Cardiac septum (tissue), 1 donor: ENCODE results near the gene ADCY9. TPM values are rescaled to one million over a fixed set of nuclear protein-coding genes. Genes with fewer than 3 reads are reported as not detected.
"Not testable (repeated sequence)": the region's sequence is repeated elsewhere in the genome, so short reads cannot be mapped to it uniquely, and the experiment has no call there.

Experiments
- DNase-seq: peaks from one replicate; pipeline ENCODE4 v3.0.0-alpha.2; 2020; ENCODE audit warnings: low spot score
- intact Hi-C: fragments of 100-400 bp; cut with DNase I; formaldehyde crosslinking; loops from one replicate; pipeline ENCODE4 v1.14.0; 2022
- total RNA-seq: library from RNA; stranded (reverse); fragmentation: NEBNext Ultra II Directional; extraction: Animal tissue kit (Norgen Biotek cat#: 25700); gene quantifications from one replicate; pipeline ENCODE4 v1.2.1, GENCODE V29; 2021
- donor health status: DM: no; HTN: no; CAD: no.

ADCY9 gene
- total RNA-seq, 1 donor from 2014 or later: 44.0 TPM

- intact Hi-C loops: loop anchor here (10.0 kb wide), 1 partner anchor 63 kb away; the partner anchor contains the start of gene ADCY9
- DNase-seq: no peak
Measured at GRCh38 chr16:4051591-4051990, 64.7 kb downstream of the ADCY9 start.

GRCh38 chr16:4049031-4049430, 67.2 kb downstream of the ADCY9 start:
- DNase-seq: no peak
- intact Hi-C loops: no loop called here

DNA sequence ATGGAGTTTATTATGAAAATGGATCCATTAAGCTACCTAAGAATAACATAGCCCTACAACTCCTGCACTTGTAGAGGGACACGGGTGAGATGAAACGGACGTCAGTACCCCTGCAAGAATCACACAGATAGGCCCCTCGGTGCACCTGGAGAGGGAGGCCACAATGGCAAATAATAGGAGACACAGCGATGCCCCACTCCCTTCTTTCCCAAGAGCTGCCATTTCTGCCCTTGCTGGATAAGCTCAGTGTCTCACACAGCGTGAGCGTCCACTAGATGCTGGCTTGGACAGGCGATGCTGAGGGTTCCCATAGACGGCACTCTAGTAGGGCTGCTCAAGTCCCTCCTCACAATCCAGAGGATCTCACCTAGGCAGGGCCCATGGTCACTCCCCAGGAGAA, 67.8 kb downstream of the ADCY9 start:
- intact Hi-C loops: no loop called here

DNA sequence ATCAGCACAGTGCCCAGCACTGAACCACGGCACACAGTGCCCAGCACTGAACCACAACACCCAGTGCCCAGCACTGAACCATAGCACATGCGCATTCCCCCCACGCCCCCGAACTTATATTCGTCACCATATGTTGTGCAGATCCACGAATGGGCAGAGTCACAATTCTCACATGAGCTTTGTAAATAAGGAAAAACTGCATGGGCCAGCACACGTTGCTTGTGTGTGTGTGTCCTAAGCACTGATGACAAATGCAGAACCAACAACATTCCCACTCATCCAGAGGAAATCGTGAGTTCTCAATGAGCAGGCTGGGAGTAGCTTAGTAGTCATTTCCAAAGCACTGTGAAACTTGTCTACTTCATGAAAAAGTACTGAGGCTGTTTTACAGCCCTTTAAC, 70.0 kb downstream of the ADCY9 start:
- no peak for DNase-seq
- intact Hi-C loops: no loop called here

More for the DNA sequence above, 67.8 kb downstream of the ADCY9 start:
- DNase-seq: no peak

GRCh38 chr16:4045561-4045960, 70.7 kb downstream of the ADCY9 start:
- DNase-seq, intact Hi-C loops: not testable (repeated sequence)

DNA sequence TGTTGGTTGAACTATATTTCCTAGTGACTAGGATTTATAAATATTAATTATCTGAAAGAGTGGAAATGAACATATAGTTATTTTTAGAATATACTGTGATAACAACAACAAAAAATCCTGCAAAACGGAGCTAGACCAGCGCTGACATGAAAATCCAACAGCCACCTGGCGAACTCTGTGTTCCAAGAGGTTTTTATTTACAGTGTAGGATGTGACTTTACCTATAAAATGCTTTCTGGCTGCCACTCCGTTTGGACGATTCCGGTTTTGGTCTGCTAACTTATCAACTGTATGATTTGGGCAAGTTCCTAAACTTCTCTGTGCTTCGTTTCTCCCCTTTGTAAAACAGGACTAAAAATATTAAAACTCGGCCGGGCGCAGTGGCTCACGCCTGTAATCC, 73.7 kb downstream of the ADCY9 start:
- DNase-seq: no peak
- intact Hi-C loops: no loop called here

GRCh38 chr16:4038448-4038847, 77.8 kb downstream of the ADCY9 start:
- DNase-seq: no peak
- intact Hi-C loops: no loop called here

GRCh38 chr16:4036952-4037351, 79.3 kb downstream of the ADCY9 start:
- DNase-seq, intact Hi-C loops: not testable (repeated sequence)

GRCh38 chr16:4034963-4035362, 81.3 kb downstream of the ADCY9 start:
- intact Hi-C loops: no loop called here
- DNase-seq: no peak

DNA sequence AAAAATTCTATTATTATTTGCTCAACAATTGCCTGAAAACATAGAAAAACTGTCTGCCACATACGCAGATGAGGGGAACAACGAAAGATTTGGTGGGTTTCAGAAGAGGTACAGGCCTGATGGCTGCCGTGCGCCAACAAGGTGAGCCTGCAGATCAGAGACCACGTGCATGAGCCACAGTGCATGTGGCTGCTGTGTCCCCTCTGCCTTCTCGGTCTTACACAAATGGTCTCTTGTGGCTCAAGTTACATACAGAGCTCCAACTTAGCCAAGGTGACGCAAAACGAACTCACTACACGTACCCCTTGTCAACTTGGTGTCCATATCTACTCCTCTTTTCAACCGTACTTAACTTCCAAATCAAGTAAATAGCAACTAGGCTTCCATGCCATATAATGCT, 82.3 kb downstream of the ADCY9 start:
- DNase-seq: no peak
- intact Hi-C loops: no loop called here

DNA sequence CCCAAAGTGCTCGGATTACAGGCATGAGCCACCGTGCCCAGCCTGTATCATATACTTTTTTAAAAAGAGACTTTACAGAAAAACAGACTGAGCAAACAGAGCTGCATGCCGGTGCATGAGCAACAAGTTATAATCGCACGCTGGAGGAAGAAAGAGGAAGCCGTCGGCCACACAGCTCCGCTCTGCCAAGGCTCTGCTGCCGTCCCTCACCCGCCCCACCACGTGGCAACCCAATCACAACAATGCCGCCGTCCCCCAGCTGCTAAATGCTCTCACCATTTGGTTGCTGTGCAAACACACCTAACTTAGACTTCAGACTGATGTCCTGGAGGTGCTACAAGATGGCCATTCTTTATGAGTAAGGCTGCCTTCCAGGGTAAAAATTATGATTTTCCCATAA, 83.5 kb downstream of the ADCY9 start:
- no peak for DNase-seq
- intact Hi-C loops: no loop called here

GRCh38 chr16:4028144-4028543, 88.1 kb downstream of the ADCY9 start:
- DNase-seq: no peak
- intact Hi-C loops: no loop called here

GRCh38 chr16:4026854-4027253, 89.4 kb downstream of the ADCY9 start:
- no peak for DNase-seq

GRCh38 chr16:4025428-4025827, 90.8 kb downstream of the ADCY9 start:
- DNase-seq: no peak
- intact Hi-C loops: no loop called here

More at GRCh38 chr16:4026854-4027253, 89.4 kb downstream of the ADCY9 start:
- intact Hi-C loops: no loop called here

GRCh38 chr16:4021916-4022315, 94.3 kb downstream of the ADCY9 start:
- intact Hi-C loops: no loop called here
- no peak for DNase-seq

DNA sequence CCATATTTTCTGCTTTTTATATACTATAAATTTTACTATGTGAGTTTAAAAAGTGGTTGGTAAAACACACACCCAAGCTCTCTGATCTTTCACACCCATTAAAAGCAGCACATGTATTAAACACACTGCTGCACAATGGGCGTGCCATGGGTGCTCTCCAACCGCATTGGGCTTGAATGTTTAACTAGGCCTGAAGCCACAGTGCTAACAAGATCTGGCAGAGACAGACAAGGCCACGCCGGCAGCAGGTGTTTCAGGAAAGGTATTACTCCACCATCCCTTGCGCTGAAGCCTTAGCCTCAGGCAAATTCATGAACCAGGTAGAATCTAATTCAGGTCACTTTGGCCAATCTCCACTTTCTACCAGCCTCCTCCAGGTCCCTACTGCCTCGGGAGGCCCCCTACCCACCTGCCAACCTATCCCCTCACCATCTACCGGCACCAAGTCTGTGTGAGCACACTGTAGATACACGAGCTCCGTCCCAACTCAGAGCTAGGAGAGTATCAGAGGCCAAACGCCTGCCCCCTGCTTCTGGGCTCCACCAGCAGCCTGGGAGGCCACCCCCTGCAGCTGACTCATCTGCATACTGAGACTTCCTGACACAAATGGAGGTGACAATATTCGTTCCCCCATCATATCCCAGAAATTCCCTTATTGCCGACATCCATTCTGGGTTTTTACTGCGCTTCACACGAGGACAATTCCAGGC, 95.0 kb downstream of the ADCY9 start:
- intact Hi-C loops: no loop called here
- no peak for DNase-seq

- no peak for DNase-seq
- intact Hi-C loops: no loop called here
Measured at GRCh38 chr16:4019371-4019791, 96.9 kb downstream of the ADCY9 start.

DNA sequence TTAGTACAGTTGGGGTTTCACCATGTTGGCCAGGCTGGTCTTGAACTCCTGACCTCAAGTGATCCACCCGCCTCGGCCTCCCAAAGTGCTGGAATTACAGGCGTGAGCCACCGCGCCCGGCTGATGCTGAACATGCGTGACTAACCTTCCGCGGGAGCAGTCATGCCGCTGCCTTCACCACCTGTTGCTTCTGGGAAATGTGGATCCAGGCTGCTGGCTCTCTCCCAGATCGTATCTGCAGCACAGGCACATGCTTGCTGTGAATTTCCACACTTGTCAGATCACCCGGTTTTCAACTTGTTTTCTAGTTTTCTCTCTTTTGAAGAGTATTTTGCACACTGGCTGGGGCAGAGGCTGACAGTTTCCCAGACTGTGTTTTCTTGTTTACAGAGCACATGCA, 97.9 kb downstream of the ADCY9 start:
- intact Hi-C loops: no loop called here

DNA sequence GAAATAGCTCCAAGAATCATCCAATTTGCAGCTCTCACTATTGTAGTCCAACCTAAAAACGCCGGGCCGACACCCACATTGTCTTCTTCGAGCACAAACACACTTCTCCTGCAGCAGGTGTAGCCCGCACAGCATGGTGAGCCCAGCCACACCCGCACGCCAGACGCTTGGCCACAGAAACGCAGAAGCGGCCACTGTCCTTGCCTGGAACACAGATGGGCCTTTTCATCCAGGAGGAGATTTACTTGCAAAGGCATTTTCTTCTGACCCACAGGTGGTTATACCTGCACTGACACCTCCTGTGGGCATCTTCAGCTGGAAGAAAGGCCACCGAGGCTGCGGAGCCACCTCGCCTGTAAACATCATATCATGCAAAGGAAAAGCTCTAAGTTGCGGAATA, 98.4 kb downstream of the ADCY9 start:
- intact Hi-C loops: no loop called here
- DNase-seq: no peak

More for the DNA sequence above, 97.9 kb downstream of the ADCY9 start:
- DNase-seq: no peak

DNA sequence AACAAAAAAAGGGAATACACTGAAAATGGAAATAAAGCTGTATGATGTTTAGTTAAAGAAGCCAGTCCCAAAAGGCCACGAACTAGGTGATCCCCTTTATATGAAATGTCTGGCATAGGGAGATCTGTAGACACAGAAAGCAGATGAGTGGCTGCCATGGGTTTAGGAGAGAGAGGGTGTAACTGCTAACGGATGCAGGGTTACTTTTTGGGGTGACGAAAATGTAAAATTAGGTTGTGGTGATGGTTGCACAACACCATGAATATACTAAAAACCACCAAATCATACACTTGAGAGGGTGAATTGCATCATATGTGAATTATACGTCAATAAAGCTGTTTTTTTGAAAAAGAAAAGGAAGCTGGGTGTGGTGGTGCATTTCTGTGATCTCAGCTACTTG, 99.6 kb downstream of the ADCY9 start:
- intact Hi-C loops: no loop called here

DNA sequence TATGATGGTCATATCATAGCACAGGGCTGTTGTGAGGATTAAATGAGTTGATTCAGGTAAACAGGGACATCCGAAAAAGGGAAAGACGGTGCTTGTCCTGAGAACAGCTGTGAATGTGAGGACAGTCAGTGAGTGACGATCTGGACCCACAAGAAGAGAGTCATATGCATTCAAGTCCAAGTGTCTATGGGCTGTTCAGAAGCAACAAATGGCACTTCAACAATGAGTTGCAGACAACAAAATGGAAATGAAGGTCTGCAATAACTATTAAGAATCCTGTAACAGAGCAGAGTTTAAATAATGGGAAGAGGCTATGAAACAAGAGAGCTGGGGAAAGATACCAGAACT, 100.3 kb downstream of the ADCY9 start:
- intact Hi-C loops: no loop called here

More for the DNA sequence above, 99.6 kb downstream of the ADCY9 start:
- no peak for DNase-seq

More for the DNA sequence above, 100.3 kb downstream of the ADCY9 start:
- DNase-seq: no peak
